Stimulated activated CD8-positive, alpha-beta memory T cell treated with anti-CD3 and anti-CD28 coated beads, Interleukin-15, amount 100 ng/mL, for 48 hours (primary cell): ENCODE measurements around the gene COL4A3.

Experiments
- DNase-seq, 2 donors: peaks; one replicate each; pipeline ENCODE4 v3.0.0-alpha.2; 2020; ENCODE audit warnings: low read depth in 2 of 2

Gene COL4A3

DNA sequence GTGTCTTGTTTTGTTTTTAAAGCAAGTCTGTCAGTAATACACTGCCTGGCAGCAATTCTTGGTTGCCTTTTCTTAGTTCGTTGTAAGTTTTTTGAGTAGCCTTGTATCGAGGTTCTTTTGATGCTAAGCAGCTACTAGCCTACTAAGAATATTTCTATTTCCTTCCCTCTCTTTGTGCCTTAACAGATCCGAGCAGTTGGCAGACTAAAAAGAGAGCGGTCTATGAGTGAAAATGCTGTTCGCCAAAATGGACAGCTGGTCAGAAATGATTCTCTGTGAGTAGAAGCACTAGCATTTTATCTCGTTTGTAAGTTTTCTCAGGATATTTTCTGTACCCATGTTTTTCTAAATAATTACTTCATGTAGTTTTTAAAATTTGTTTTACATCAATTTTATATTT lies 175.7 kb downstream of the COL4A3 start:
- no peak for DNase-seq

DNA sequence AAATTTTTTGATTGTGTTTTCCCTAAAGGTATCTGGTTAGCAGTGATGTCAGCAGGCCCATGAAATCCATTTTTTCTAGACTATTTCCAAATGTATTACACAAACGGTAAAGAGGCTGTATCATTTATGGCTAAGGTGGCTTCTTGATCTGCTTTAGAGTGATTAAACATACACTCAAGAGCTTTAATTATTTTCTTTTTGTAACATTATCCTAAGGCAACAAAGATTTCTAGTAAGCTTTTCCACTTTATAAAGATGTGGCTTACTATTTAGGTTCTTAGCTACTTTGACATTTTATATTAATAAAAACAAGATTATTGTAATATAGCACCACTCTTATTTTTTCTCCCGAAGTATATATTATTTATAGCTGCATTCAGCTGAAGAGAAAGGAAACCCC lies 177.1 kb downstream of the COL4A3 start:
- no peak for DNase-seq

DNA sequence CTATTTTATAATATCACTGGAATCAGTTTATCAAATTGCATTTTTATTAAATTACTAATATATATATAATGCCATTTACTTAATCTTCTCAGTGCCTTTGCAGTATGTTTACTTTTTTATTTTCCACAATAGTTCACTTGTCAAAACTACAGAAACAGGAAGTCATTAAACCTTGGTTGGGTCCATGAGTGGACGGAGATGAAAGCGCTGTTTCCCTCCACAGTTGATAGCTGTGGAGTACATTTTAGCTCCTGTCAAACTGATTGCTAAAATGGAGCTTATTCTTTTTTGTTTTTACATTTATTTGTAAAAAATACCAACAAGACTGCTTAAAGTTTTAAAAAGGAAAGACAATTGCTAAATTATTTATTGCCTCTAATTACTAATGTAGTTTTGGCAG lies 179.8 kb downstream of the COL4A3 start:
- no peak for DNase-seq

GRCh38 chr2:227347117-227347516 lies 182.7 kb downstream of the COL4A3 start:
- DNase-seq = no peak

GRCh38 chr2:227348324-227348723 lies 183.9 kb downstream of the COL4A3 start:
- DNase-seq = no peak

GRCh38 chr2:227349989-227350612 lies 185.7 kb downstream of the COL4A3 start:
- DNase-seq = no peak

DNA sequence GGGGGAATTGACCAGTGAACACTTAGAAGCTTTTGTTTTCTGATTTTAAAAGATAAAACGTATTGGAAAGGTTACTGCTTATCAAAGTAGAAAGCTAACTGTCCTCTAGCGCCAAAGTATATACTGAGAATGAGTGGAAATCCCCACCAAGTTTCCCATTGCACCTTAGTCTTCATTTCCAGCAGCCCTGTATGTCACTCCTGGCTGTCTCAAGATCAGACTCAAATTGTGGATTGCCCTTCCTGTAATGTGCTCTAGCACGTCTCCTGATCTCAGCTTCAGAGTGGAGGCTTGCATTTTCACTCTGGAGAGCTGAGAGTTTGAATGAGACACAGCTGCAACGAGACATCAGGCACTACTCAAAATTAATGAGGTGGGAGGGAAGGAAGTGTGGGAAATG lies 187.2 kb downstream of the COL4A3 start:
- DNase-seq = no peak

- no peak for DNase-seq
Measured at GRCh38 chr2:227360351-227360750, 195.9 kb downstream of the COL4A3 start.

DNA sequence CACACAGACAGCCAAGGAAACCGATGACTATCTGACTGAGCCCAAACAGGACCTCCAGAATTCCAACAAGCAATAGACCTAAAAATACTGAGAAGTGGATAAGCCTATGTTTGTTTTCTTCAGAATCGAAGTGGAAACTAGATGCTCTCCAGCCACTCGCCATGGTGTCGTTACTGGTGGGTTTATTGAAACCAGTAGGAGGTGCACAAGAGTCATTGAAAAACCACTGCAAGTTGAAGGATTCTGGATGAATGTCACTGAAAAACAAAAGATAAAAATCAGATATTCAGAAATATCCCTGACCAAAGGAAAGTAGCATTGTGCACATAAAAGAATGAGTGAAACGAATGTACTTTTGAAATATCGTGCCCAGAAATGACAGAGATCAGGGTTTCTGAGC lies 199.3 kb downstream of the COL4A3 start:
- no peak for DNase-seq
